ENCODE data around the gene MRPL24. TPM values are rescaled to one million over a fixed set of nuclear protein-coding genes. Genes with fewer than 3 reads are reported as not detected.

MRPL24 gene
- total RNA-seq = 10 to 100 TPM; 40.3 to 43.8 TPM

- Mint-ChIP-seq H3K4me1 (peaks cover 66% of the 10 kb centered on the region), H3K9me3 (no peaks in the 10 kb centered on the region), H3K27me3 (no peaks in the 10 kb centered on the region), H3K27ac (peak within 1 kb of the TSS; percentile 97), H3K36me3 (ENCODE audit: low read depth) (peaks cover 63% of the 10 kb centered on the region), H3K4me3 (peak within 1 kb of the TSS; percentile 99)
- DNase-seq = peak; percentile 98
- ChIA-PET POLR2A (interaction anchor here (0.6 to 5.4 kb wide), 7 partner anchors 10 to 118 kb away, joined by 3 to 150 read pairs (median 8); partner anchors contain the start of genes HDGF, INSRR, ISG20L2 and METTL25B), CTCF (interaction anchor here (0.5 to 3.6 kb wide), 15 partner anchors 9 to 260 kb away, joined by 3 to 78 read pairs (median 3); partner anchors contain the start of genes HDGF, ISG20L2, METTL25B and NTRK1)
Observed at GRCh38 chr1:156740741-156741480, at the start of gene MRPL24. Gene MRPL24 (minus strand): TSS chr1:156741088. CDS start chr1:156738704, 2,384 bp downstream.

GRCh38 chr1:156789621-156790318 lies 48.9 kb upstream of the MRPL24 start:
- H3K4me3 Mint-ChIP-seq = no peak overlapping the region
- no peak for DNase-seq
- peaks cover 66% of the 10 kb centered on the region for H3K36me3 Mint-ChIP-seq (ENCODE audit: low read depth)
- POLR2A ChIA-PET = interaction anchor here (1.0 to 2.1 kb wide), 3 partner anchors 11 to 23 kb away, joined by 3 to 7 read pairs (median 6); no protein-coding TSS in a partner anchor
- CTCF ChIA-PET = interaction anchor here (1.1 to 3.7 kb wide), 4 partner anchors 12 to 101 kb away, joined by 3 to 12 read pairs (median 4); no protein-coding TSS in a partner anchor
- no peaks in the 10 kb centered on the region for H3K9me3 Mint-ChIP-seq
- no peaks in the 10 kb centered on the region for H3K27me3 Mint-ChIP-seq
- H3K27ac Mint-ChIP-seq = no peak overlapping the region
- H3K4me1 Mint-ChIP-seq = peaks cover 12% of the 10 kb centered on the region

GRCh38 chr1:156788136-156788535 lies 47.2 kb upstream of the MRPL24 start:
- no peak for DNase-seq
- peaks cover 12% of the 10 kb centered on the region for H3K4me1 Mint-ChIP-seq
- no peaks in the 10 kb centered on the region for H3K27me3 Mint-ChIP-seq
- POLR2A ChIA-PET = interaction anchor here (1.2 to 2.0 kb wide), 3 partner anchors 10 to 13 kb away, joined by 3 to 6 read pairs (median 3); no protein-coding TSS in a partner anchor
- H3K27ac Mint-ChIP-seq = no peak overlapping the region
- H3K36me3 Mint-ChIP-seq (ENCODE audit: low read depth) = peaks cover 60% of the 10 kb centered on the region
- no peaks in the 10 kb centered on the region for H3K9me3 Mint-ChIP-seq
- H3K4me3 Mint-ChIP-seq = no peak overlapping the region
- CTCF ChIA-PET = interaction anchor here (0.7 to 3.7 kb wide), 4 partner anchors 21 to 72 kb away, joined by 3 to 12 read pairs (median 4); partner anchors contain the start of gene PRCC

GRCh38 chr1:156786640-156787039 lies 45.8 kb upstream of the MRPL24 start:
- no peak for DNase-seq
- no peak overlapping the region for H3K27ac Mint-ChIP-seq
- peaks cover 60% of the 10 kb centered on the region for H3K36me3 Mint-ChIP-seq (ENCODE audit: low read depth)
- ChIA-PET POLR2A (no interaction called here), CTCF (interaction anchor here (3.7 kb wide), 1 partner anchor 60 kb away, joined by 12 read pairs; no protein-coding TSS in a partner anchor)
- H3K4me3 Mint-ChIP-seq = no peak overlapping the region
- H3K9me3 Mint-ChIP-seq = no peaks in the 10 kb centered on the region
- no peaks in the 10 kb centered on the region for H3K27me3 Mint-ChIP-seq
- peaks cover 22% of the 10 kb centered on the region for H3K4me1 Mint-ChIP-seq

GRCh38 chr1:156785458-156785857 lies 44.6 kb upstream of the MRPL24 start:
- Mint-ChIP-seq H3K4me3 (no peak overlapping the region), H3K27ac (no peak overlapping the region), H3K4me1 (peaks cover 29% of the 10 kb centered on the region), H3K27me3 (no peaks in the 10 kb centered on the region), H3K36me3 (ENCODE audit: low read depth) (peaks cover 62% of the 10 kb centered on the region), H3K9me3 (no peaks in the 10 kb centered on the region)
- DNase-seq = no peak
- ChIA-PET CTCF (interaction anchor here (1.0 to 1.7 kb wide), 5 partner anchors 15 to 96 kb away, joined by 3 to 8 read pairs (median 4); partner anchors contain the start of gene NTRK1), POLR2A (interaction anchor here (0.6 to 1.1 kb wide), 2 partner anchors 9 to 86 kb away, joined by 3 to 4 read pairs; no protein-coding TSS in a partner anchor)

- CTCF ChIA-PET = interaction anchor here (1.0 to 2.0 kb wide), 6 partner anchors 12 to 109 kb away, joined by 3 to 9 read pairs (median 5); no protein-coding TSS in a partner anchor
- DNase-seq = no peak
- Mint-ChIP-seq H3K36me3 (ENCODE audit: low read depth) (peaks cover 47% of the 10 kb centered on the region), H3K9me3 (no peaks in the 10 kb centered on the region), H3K27me3 (no peaks in the 10 kb centered on the region), H3K4me3 (no peak overlapping the region), H3K4me1 (peaks cover 32% of the 10 kb centered on the region), H3K27ac (no peak overlapping the region)
- POLR2A ChIA-PET = interaction anchor here (0.8 to 1.3 kb wide), 5 partner anchors 9 to 53 kb away, joined by 3 to 4 read pairs (median 4); partner anchors contain the start of genes HDGF, ISG20L2, METTL25B and SH2D2A
Observed at GRCh38 chr1:156781585-156782186, 40.8 kb upstream of the MRPL24 start.

- no peak overlapping the region for H3K27ac Mint-ChIP-seq
- no peaks in the 10 kb centered on the region for H3K27me3 Mint-ChIP-seq
- DNase-seq = no peak
- ChIA-PET POLR2A (interaction anchor here (1.0 kb wide), 1 partner anchor 11 kb away, joined by 3 read pairs; no protein-coding TSS in a partner anchor), CTCF (interaction anchor here (0.6 to 1.3 kb wide), 4 partner anchors 9 to 88 kb away, joined by 3 to 5 read pairs (median 4); no protein-coding TSS in a partner anchor)
- no peaks in the 10 kb centered on the region for H3K9me3 Mint-ChIP-seq
- no peak overlapping the region for H3K4me3 Mint-ChIP-seq
- peaks cover 47% of the 10 kb centered on the region for H3K36me3 Mint-ChIP-seq (ENCODE audit: low read depth)
- peaks cover 53% of the 10 kb centered on the region for H3K4me1 Mint-ChIP-seq
Observed at GRCh38 chr1:156777573-156777972, 36.7 kb upstream of the MRPL24 start.

- H3K27me3 Mint-ChIP-seq = no peaks in the 10 kb centered on the region
- ChIA-PET CTCF (interaction anchor here (1.2 to 1.6 kb wide), 3 partner anchors 21 to 51 kb away, joined by 4 to 5 read pairs (median 5); no protein-coding TSS in a partner anchor), POLR2A (interaction anchor here (1.0 to 1.3 kb wide), 2 partner anchors 10 to 25 kb away, joined by 4 to 6 read pairs; partner anchors contain the start of gene PRCC)
- peaks cover 54% of the 10 kb centered on the region for H3K4me1 Mint-ChIP-seq
- H3K36me3 Mint-ChIP-seq (ENCODE audit: low read depth) = peaks cover 45% of the 10 kb centered on the region
- no peak overlapping the region for H3K27ac Mint-ChIP-seq
- no peak for DNase-seq
- H3K4me3 Mint-ChIP-seq = no peak overlapping the region
- no peaks in the 10 kb centered on the region for H3K9me3 Mint-ChIP-seq
Observed at GRCh38 chr1:156776942-156777341, 36.1 kb upstream of the MRPL24 start.

- CTCF ChIA-PET = interaction anchor here (1.6 kb wide), 1 partner anchor 38 kb away, joined by 4 read pairs; no protein-coding TSS in a partner anchor
Observed at GRCh38 chr1:156775799-156776198, 34.9 kb upstream of the MRPL24 start.

GRCh38 chr1:156773607-156774006 lies 32.7 kb upstream of the MRPL24 start:
- ChIA-PET POLR2A (interaction anchor here (0.6 to 1.9 kb wide), 4 partner anchors 22 to 63 kb away, joined by 3 to 7 read pairs (median 4); partner anchors contain the start of genes HDGF and ISG20L2), CTCF (interaction anchor here (13.6 kb wide), 1 partner anchor 46 kb away, joined by 121 read pairs; the partner anchor contains the start of genes ISG20L2 and METTL25B)
- Mint-ChIP-seq H3K9me3 (no peaks in the 10 kb centered on the region), H3K27ac (no peak overlapping the region), H3K36me3 (ENCODE audit: low read depth) (peaks cover 55% of the 10 kb centered on the region), H3K4me1 (peaks cover 67% of the 10 kb centered on the region), H3K4me3 (no peak overlapping the region), H3K27me3 (no peaks in the 10 kb centered on the region)
- no peak for DNase-seq

More at GRCh38 chr1:156775799-156776198, 34.9 kb upstream of the MRPL24 start:
- no peaks in the 10 kb centered on the region for H3K27me3 Mint-ChIP-seq
- H3K36me3 Mint-ChIP-seq (ENCODE audit: low read depth) = peaks cover 40% of the 10 kb centered on the region
- no peak for DNase-seq
- H3K9me3 Mint-ChIP-seq = no peaks in the 10 kb centered on the region
- H3K4me3 Mint-ChIP-seq = no peak overlapping the region
- H3K4me1 Mint-ChIP-seq = peaks cover 50% of the 10 kb centered on the region
- no peak overlapping the region for H3K27ac Mint-ChIP-seq
- POLR2A ChIA-PET = interaction anchor here (0.6 to 1.3 kb wide), 2 partner anchors 26 to 89 kb away, joined by 4 read pairs; no protein-coding TSS in a partner anchor

GRCh38 chr1:156772728-156773497 lies 32.0 kb upstream of the MRPL24 start:
- Mint-ChIP-seq H3K4me1 (peaks cover 67% of the 10 kb centered on the region), H3K27me3 (no peaks in the 10 kb centered on the region), H3K9me3 (no peaks in the 10 kb centered on the region), H3K27ac (no peak overlapping the region), H3K4me3 (no peak overlapping the region), H3K36me3 (ENCODE audit: low read depth) (peaks cover 55% of the 10 kb centered on the region)
- no peak for DNase-seq
- ChIA-PET CTCF (interaction anchor here (0.6 to 13.6 kb wide), 4 partner anchors 17 to 87 kb away, joined by 3 to 121 read pairs (median 4); partner anchors contain the start of genes ISG20L2 and METTL25B), POLR2A (interaction anchor here (0.6 to 1.9 kb wide), 5 partner anchors 9 to 47 kb away, joined by 3 to 7 read pairs (median 5); partner anchors contain the start of genes HDGF and ISG20L2)

Measured in activated CD4-positive, alpha-beta memory T cell treated with anti-CD3 and anti-CD28 coated beads, Interleukin-2, amount 10 ng/mL, durations not matched to agents 7 days and 5 days (primary cell).